GM18909 (cell line): ENCODE measurements around the gene REM1.

Source experiments
- ATAC-seq: cut with Tn5 transposase; IDR thresholded peaks from one replicate; pipeline ENCODE4 v1.9.1; 2021; ENCODE audit warnings: mild to moderate bottlenecking; ENCODE audit not compliant: unreplicated experiment, poor library complexity

The REM1 gene

DNA sequence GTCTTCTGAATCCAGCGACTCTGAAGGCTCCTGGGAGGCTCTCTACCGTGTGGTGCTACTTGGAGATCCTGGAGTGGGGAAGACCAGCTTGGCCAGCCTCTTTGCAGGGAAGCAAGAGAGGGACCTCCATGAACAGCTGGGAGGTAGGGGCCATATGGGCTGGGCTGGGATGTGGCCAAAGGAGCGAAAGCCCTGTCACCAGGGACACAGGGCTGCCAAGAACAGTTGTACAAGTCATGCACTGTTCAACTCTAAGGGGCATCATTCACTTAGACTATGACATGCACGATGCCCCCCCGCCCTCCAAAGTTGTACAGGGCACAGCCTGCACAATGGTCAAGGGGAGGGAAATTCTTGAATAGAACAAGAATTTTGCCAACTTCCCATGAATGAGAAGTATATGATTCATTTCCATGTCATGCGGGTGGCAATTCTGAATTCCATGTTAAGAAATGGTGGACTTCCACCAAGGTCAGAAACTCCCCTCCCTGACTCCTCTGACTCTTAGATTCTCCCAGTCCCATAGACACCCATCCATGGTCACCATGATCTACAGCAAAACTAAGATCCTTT is 1.6 kb downstream of the REM1 start:
- no peak for ATAC-seq

DNA sequence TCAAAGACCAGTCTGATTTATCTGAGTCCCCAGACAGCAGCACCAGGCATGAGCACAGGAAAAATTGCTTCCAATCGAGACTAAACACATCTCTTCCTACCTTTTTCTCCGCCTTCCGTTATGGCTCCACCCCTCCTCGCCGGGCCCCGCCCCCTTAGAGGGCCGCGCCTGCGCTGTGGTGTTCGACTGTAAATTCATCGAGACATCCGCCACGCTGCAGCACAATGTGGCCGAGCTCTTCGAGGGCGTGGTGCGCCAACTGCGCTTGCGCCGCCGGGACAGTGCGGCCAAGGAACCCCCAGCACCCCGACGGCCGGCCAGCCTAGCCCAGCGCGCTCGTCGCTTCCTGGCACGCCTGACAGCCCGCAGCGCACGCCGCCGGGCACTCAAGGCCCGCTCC is 8.9 kb downstream of the REM1 start:
- no peak for ATAC-seq

DNA sequence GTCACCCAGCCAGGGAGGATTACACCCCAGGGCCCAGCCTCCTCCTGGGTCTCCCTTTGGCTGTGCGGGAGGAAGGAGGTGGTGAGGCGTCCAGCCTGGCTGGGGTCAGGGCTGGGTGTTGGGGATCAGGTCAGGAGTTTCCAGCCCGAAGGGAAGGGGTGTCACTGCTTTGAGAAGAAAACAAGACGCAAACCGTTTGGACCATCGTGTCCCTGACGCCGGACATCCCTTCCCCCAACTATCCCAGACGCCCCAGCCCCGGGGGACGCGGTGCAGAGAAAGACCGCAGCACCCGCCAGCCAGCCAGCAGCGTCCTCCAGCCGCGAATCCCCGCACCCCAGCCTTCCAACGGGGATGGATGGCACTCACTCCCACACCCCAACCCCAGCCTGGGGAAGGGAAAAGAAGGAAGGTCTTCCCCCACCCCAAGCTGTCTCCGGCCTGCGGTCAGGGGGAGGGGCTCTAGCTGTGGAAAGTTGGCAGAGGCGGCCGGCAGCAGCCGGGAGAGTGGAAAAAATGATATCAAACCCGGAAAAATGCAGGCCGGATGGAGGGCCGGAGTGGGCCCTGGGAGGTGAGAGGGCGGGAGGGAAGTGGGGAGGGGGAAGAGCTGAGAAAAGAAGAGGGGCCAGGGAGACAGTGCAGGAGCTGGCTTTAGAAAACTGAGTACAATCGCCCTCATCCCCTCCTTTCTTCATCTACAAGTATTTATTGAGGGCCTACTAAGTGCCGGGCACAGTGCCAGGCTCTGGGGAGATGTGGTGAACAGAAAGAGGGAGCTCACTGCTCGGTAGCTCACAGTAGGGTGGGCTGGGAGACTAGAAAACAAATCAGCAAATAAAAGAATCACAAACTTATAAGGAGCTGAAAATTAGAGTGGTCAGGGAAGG is 10.6 kb downstream of the REM1 start:
- ATAC-seq, result no peak

DNA sequence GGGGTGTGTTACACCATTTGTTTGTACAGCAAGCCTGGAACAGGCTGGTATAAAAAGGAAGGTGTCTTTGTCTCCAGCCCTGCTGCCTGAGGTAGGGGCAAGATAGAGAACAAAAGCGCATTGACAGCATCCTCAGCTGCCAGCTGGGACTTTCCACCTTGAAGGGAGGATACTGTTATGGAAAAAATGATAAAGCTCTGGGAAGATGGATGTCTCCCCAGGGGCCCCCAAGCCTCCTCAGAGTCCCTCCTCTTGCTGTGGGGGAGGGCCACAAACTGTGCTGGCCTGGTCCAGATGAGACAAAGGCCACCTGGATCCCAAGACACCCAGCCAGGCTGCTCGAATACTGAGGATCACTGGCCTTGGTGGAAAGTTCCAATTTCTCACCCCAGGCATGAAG is 13.0 kb downstream of the REM1 start:
- ATAC-seq, result no peak

DNA sequence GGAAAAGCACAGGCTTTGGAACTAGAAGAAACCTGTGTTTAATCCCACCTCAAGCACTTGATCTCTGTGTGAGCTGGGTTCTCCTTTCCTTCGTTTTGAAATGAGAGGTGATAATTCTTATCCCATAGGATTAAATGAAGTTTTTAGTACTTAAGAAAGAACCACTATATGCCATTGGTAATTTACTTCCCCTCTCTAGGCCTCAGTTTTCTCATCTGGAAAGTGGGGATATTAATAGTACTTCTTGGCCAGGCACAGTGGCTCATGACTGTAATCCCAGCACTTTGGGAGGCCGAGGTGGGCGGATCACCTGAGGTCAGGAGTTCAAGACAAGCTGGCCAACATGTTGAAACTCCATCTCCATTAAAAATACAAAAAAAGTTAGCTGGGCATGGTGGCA is 14.1 kb downstream of the REM1 start:
- ATAC-seq, result no peak

DNA sequence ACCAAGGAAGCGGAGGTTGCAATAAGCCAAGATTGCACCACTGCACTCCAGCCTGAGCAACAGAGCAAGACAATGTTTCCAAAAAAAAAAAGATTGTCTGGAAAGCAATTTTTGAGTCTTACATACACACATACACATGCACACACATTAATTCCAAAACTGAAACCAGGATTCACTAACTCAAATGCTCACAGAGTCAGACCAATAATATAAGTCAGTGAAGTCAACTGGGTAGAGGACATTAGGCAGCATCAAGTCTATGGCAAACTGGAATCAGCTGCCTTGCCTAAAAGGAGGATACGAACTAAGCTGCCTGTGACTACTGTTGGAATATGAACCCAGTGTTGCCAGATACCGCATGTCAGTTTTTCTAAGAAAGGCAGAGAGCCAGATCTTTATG is 15.7 kb downstream of the REM1 start:
- no peak for ATAC-seq

DNA sequence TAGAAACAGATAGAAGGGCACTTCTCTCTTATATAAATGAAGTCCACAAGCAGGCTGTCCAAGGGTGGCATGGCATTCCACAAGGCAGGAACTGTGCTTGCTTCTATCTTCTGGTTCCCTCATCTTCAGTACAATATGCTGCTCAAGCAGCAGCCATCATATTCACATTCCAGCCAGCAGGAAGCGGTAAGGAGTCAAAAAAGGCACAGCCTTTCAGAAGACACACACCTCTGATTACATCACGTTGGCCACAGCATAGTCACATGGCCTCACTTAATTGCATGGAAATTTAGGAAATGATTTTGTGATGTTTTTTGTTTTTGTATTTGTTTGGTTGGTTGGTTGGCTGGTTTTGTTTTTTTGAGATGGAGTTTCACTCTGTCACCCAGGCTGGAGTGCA is 19.0 kb downstream of the REM1 start:
- no peak for ATAC-seq

DNA sequence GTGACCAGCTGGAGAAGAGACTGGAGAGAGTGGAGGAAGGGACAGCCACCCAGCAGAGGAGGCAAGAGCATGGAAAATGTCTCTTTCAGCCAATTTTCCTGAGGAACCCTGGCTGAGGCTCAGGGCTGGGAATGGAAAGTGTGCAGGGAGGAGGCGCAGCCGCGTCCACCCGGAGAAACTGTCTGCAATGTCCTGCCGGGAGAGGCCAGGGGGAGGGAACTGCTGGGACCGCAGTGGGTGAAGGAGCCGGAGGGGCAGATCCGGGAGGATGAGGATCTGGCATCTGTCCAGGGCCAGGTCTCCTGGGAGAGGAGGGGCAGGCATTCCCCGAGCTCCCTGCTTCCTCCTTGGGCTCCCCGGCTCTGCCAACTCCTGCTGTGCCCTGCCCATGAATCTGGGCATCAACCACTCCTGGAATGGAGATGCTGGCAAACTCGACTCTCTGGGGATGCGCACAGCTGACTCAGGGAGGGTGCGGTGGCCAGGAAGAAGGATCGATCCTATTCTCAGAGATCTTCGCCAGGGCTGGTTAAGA is 21.7 kb downstream of the REM1 start:
- no peak for ATAC-seq

DNA sequence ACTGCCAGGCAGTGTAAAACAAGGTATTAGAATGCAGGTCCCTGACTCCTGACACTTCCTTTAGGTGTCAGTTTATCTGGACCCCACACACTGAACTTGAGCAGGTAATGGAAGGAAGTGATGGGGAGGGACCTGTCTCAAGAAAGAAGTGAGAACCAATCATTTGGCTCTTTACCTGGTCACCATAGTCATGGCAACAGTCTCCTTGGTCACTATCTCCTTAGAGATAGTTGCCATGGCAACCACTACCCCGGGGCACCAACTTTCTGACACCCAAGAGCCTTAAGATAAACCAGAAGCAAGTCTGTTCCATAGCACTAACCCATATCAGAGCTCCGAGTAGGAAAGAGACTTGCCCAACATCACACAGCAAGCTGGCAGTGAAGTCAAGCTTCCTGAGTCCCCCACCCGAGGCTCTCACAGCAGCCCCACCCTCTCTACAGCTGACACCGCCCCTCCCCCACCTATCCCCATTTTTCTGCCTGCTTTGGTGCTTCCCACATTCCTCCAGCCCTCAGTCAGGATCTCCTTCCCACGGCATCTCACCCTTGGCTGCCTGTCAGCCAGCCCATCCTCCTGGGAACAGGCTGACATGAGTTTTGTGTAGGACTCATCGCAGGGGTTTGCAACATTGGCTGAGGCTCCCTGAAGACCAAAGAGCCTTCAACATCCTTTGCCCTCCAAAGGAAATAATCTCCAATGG is 22.9 kb downstream of the REM1 start:
- ATAC-seq, result no peak

DNA sequence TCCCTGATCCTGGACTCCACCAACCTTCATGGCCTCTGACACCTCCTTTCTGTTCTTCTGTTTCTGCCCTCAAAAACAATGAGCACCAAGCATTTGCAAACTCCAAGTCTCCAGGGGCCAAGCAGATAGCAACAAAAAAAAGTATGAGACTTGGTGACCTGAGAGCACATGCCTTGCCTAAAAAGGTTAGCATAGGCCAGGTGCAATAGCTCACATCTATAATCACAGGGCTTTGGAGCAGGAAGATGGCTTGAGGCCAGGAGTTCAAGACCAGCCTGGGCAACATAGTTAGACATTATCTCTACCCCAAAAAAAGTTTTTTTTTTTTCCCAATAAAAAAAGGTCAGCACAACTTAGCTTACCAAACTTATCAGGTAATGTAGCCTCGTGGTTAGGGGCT is 25.4 kb downstream of the REM1 start:
- no peak for ATAC-seq

DNA sequence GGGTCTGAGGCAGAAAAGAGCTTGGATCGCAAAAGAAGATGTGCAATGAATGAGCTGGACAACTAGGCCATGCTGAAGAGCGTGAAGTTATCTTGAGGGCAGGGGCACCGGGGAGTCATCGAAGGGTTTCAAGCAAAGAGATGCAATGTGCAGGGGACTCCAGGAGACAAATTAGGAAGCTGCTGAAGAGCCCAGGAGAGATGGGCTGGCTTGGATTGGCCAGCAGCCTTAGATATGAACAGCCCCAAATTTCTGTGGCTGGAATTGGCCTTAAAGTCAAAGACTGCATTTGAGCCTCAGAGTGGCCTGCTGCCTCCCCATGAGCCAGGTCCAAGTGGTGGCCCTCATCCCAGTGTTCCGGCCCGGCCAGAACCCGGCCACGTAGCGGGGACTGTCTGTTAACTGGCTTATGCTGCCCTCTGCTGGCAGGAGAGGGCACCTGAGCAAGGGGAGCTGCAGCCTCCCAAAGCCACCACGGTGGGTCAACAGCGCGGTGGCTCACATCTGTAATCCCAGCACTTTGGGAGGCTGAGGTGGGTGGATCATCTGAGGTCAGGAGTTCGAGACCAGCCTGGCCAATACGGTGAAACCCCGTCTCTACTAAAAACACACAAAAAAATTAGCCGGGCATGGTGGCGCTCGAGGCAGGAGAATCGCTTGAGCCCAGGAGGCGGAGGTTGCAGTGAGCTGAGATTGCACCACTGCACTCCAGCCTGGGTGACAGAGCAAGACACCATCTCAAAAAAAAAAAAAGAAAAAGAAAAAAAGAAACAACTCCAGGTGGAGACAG is 28.0 kb downstream of the REM1 start:
- peak; percentile 97 for ATAC-seq

DNA sequence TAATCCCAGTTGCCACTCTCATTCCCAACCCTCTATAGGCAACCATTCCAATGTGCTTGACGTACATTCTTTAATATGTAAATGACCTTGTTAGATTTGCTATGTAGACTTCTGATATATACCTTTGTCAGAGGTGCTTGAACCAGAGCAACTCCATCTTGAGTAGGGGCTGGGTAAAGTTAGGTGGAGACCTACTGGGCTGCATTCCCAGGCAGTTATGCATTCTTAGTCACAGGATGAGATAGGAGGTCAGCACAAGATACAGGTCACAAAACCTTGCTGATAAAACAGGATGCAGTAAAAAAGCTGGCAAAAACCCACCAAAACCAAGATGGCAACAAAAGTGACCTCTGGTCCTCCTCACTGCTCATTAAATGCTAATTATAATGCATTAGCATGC is 30.8 kb downstream of the REM1 start:
- no peak for ATAC-seq

DNA sequence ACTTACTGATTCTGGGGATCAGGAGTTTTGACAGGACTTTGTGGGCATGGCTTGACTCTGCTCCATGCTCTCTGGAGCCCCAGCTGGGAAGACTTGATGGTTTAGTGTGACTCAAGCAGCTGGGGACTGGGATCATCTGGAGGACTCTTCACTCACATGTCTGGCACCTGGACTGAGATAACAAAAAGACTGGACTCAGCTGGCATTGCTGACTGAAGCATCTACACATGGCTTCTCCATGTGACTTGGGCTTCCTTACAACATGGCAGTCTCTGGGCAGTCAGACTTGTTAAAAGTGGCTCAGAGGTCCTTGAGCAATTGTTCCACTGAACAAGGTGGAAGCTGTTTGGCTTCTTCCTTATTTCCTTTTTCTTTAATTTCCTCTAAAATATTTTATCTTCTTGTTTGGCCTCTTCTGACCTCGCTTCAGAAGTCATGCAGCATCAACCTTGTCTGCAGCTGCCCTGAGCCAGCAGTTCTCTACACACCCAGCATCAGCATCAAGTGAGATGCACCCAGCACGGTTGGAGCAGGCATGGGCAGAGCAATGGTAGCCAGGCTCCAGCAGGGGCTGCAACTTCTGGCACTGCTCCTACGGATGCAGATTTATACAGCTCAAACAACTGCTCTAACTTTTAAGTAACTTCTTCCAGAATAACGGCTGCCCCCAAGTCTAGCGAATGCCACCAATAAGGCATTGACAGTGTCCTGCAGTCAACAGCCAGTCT is 33.6 kb downstream of the REM1 start:
- ATAC-seq, result no peak

DNA sequence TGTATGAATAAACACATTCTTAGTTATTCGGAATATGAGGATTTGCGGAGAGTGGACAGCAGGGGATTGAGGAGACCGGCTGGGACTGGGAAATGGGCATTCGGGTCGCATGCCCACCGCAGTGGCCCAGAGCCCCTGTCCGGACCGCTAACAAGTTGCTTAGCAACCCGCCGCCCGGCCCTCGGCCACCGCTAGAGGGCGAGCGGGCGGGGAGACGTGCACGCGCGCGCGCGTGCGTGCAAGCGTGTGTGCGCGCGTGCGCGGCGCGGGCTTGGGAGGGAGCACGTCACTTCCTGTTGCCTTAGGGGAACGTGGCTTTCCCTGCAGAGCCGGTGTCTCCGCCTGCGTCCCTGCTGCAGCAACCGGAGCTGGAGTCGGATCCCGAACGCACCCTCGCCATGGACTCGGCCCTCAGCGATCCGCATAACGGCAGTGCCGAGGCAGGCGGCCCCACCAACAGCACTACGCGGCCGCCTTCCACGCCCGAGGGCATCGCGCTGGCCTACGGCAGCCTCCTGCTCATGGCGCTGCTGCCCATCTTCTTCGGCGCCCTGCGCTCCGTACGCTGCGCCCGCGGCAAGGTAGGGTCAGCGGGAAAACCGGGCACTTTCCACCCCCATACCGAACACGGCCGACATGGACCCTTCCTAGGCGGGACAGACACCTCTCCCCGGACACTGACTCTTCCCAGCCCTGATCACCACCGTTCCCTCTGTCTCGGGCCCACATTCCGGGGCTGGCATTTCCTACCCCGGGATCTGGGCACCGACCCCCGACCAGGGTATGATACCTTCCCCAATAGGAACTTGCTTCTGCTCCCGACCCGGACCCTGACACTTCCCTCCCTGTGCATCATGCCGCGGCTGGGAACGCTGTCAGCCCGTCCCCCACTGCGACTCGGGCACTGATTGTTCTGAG is 39.3 kb downstream of the REM1 start, which contains the start of gene HM13:
TSS of gene HM13 (plus strand) at position 289 of the 918 bp plus-strand sequence. CDS start at position 399, 110 bp downstream.
- peak; percentile 90 for ATAC-seq

DNA sequence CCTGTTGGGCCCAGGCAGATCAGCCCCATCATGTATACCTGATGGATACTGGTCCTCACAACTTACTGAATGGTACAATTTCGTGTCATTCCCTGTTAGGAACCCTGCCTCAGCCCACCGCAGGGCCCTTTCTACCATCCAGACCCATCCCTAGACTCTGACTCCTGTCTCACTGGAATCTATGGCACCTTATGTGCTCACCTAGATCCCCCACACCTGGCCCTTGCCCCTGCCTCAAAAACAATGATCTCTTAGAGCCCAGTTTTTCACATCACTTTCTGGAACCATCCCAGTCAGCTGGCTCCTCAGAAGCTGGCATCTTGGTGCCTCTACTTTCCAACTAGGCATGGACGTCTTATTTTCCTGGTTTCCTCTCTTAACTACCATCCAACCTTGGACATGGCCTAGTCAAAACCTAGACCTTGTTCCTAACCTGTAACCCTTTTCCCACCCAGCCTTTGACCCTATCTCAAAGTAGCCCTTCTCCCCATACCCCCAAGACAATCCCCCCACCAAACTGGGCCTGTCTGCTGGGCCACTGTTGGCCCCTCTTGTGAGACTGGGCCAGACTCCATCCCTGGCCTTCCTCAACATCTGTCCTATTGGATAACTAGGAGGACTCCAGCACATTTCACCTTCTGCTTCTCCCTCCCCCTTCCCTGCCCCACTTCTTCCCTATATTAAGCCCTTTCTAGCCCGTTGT is 40.1 kb downstream of the REM1 start:
- no peak for ATAC-seq

DNA sequence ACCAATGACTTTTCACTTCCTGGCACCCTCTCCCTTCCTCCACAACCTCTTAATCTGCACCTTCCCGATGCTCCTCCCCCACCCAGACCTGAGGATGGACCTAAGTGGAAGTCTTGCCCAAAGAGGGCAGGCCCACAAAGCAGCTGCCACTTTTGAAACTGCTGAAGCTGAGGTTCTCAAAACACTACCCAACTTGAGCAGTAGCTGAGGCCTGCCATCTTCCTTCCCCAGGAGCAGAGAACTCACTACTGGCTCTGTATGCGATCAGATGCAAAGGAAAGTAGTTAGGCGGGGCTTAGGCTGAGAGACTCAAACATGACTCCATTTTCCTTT is 40.7 kb downstream of the REM1 start:
- no peak for ATAC-seq

DNA sequence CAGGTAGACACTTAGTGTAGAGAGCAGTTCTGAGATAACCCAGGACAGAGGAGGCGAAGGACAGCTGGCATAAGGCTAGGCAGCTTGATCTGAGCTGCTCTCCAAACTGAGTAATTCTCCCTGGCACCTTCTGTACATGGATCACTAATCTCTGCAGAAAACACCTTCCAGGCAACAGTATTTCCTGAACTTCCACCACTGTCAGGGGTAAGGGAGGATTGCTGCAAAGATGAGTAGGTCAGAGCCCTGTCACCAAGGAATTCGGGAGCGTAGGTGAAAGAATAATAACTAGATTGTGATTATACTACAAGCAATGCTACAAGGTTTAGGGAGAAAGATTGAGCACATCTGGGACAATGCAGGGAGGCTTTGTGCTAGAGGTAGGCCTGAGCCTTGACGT is 41.1 kb downstream of the REM1 start:
- no peak for ATAC-seq

DNA sequence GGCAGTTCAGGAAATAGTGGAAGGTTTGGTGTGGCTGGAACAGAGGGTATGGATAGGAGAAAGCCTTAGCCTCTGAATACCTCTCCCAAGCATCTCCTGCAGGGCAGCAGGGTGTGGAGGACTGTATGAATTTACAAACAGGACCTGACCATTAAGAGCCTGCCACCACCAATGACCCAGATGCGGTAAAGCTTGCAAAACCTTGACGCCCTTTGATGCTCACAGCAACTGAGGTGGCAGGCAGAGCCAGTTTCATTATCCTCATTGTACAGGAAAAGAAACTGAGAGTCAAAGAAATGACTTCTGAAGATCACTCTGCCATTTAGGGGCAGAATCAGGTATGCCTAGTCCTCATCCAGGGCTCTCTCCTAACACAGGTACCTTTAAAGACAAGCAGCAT is 41.6 kb downstream of the REM1 start:
- ATAC-seq, result no peak
